ENCODE data around the gene ZNF430.
A peak's percentile ranks its signal among the peaks of the same experiment; 100 is the strongest.
"Not testable (repeated sequence)": the region's sequence is repeated elsewhere in the genome, so short reads cannot be mapped to it uniquely, and the experiment has no call there.

The ZNF430 gene

DNA sequence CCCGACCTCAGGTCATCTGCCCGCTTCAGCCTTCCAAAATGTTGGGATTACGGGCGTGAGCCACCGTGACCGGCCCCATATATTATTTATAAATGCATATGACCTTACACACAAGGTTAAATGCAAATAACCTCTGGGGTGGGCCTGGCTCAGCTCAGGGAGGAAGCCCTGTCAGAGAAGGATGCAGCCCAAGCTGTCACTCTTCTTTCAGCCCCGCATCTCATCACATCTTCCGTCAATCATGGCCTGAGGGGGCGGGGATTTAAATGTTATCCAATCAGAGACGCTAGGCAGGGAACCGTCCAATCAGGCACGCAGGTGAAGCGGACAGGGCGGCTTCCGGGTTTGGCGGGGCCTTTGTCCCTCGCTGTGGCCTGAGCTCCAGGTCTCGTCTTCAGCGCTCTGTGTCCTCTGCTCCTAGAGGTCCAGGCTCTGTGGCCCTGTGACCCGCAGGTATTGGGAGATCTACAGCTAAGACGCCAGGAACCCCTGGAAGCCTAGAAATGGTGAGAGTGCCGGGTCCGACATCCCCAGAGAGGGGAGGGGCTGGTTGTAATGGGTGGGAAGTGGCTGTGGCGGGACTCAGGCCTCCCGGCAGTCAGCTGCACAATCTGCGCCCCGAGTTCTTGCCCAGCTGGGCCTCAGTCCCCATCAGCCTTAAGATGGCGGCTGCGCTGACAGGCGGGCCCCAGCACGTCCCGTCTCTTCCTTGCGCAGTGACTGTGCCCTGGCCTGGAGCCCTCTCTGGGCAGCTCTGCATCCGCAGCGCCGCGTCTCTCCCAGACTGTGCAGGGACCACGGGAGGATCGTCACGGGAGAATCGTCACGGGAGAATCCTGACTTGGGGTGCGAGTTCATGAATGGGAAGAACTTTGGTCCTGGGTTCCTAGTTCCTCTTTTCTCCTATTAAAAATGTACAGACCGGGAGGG lies at the start of gene ZNF430:
Gene ZNF430, plus strand, starts transcription at position 360 of the 930 bp plus-strand sequence. Its CDS starts 144 bp downstream, at position 504.
- DNase-seq, result peak; percentile 95

DNA sequence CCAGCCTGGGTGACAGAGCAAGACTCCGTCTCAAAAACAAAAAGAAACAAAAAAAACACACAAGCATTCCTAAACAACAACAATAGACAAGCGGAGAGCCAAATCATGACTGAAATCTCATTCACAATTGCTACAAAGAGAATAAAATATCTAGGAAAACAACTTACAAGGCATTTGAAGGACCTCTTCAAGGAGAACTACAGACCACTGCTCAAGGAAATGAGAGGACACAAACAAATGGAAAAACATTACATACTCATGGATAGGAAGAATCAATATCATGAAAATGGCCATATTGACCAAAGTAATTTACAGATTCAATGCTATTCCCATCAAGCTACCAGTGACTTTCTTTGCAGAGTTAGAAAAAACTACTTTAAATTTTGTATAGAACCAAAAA lies 27.7 kb upstream of the ZNF430 start:
- not testable (repeated sequence) for DNase-seq

DNA sequence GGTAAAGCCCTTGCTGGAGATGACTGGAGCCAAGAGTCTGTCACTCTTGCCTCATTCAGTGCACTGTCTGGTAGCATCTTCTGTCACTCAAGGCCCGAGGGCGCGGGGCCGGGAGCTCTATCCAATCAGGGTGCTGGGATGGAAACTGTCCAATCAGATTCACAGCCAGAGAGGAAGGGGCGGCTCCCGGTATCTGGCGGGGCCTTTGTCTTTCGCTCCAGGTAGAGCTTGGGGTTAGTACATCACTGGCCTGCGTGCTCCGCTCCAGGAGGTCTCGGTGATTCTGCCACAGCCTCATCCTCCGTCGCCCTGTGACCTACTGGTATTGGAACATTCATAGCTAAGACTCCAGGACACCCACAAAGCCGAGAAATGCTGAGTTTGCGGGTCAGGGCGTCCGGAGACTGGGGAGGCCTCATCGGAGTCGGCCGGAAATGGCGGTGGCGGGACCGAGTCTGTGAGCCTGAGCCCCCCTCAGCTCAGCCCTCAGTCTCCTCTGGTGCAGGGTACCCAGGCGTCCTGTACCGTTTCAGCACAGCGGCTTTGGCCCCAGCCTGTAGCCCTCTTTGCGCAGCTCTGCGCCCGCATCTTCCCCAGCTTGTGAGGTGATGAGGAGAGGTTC lies 20.6 kb upstream of the ZNF430 start:
- DNase-seq, result peak; percentile 11

DNA sequence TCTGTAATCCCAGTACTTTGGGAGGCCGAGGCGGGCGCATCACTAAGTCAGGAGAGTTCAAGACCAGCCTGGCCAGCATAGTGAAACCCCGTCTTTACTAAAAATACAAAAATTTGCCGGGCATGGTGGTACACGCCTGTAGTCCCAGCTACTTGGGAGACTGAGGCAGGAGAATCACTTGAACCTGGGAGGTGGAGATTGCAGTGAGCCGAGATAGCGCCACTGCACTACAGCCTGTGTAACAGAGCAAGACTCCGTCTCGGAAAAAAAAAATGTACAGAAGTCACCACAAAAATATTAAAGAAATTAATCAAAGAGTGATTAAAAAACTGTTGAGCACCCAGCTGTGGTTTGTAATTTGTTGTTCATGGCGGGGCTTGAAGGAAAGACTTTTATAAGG lies 781 bp downstream of the ZNF430 start:
- DNase-seq, result not testable (repeated sequence)

DNA sequence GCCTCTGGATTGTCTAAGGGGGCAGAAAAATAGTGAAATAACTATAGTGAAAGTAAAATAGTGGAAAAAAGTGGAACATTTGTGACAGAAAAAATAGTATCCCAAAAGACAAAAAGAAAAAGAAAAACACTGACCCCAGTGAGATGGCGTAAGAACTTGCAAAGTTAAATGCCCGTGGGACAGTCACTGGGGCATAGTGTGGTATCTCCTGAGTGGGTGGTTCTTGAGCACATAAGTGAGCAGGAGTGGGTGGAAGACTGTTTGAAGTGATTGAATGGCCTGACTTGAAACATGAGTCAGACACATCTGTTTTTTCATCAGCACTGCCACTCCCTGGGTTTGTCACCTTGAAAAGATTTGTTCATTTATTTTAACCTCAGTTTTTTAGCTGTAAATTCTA lies 2.5 kb downstream of the ZNF430 start:
- DNase-seq, result no peak

DNA sequence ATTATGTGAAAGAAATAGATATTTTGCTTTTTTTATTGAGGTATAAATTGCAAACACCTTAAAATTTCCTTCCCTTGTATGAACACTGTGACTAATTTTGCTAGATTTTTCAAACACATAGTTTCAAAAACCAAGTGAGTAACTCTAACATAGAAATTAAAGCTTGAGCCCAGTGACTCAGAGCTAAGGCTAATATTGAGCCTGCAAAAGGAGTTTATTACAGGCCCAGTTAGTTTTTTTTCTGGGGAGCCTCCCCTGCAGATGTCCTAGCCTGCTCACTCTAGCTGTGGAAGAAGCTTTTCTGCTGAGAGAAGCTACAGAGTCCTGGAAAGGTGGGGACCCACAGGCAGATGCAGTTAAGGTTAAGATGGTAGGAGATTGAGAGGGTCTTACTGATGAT lies 3.4 kb downstream of the ZNF430 start:
- peak; percentile 5 for DNase-seq

DNA sequence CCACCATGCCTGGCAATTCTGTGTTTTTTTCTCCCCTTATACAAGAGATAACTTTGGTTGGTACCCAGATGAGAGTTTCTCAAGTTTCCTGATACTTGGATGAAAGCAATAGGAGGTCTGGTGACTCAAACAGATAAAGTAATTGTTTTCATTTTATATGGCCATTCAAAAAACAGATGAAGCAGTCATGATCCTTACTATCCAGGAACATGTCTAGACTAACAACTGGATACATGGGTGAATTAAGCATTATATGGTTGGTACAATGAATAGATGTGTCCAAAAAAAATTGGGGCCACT lies 8.5 kb downstream of the ZNF430 start:
- DNase-seq, result no peak

DNA sequence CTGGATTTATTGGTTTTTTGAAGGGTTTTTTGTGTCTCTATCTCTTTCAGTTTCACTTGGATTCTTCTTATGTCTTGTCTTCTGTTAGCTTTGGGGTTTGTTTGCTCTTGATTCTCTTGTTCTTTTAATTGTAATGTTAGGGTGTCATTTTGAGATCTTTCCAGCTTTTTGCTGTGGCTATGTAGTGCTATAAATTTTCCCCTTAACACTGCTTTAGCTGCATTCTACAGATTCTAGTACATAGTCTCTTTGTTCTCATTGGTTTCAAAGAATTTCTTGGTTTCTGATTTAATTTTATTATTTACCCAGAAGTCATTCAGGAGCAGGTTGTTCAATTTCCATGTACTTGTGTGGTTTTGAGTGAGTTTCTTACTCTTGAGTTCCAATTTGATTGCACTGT lies 24.6 kb downstream of the ZNF430 start:
- DNase-seq, result no peak

DNA sequence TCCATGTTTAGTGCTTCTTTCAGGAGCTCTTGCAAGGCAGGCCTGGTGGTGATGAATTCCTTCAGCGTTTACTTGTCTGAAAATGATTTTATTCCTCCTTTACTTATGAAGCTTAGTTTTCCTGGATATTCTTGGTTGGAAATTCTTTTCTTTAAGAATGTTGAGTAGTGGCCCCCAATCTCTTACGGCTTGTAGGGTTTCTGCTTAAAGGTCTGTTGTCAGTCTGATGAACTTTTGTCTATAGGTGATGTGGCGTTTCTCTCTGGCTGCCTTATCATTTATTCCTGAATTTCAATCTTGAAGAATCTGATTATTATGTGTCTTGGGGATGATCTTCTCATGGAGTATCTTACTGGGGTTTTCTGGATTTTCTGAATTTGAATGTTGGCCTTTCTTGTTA lies 26.0 kb downstream of the ZNF430 start:
- no peak for DNase-seq

DNA sequence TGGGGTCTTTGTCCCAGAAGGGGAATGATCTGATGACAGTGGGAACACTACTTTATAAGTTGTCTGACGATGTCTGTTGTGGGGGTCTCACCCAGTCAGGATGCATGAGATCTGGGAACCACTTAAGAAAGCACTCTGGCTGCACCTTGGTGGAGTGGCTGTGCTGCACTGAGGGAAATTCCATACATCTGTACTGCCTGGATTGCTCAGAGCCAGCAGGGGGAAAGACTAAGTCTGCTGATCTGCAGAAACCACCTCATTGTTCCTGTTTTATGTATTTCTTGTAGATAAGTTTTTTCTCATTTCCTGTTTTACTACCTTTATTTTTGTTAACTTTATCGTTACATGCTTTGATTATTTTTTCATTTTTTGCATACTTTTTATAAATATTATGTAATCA lies 27.3 kb downstream of the ZNF430 start:
- DNase-seq, result no peak

DNA sequence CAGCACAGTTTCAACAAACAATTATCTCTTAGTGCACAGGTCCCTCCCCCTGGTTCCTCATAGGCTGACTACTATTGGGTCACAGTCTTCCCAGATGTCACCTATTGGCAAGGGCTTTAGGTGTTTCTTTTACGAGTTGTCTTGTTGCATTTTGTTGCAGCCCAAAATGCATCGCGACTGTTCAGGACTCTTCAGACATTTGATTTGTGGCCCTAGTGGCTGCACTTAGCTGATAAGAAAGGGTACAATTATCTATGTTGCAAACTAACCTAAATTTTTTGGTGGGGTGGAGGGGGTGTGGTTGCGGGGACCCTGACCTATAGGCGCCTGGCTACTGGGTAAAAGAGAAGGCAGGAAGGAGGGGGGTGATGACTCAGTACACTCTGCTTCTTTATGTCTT lies 32.4 kb downstream of the ZNF430 start:
- DNase-seq, result no peak

DNA sequence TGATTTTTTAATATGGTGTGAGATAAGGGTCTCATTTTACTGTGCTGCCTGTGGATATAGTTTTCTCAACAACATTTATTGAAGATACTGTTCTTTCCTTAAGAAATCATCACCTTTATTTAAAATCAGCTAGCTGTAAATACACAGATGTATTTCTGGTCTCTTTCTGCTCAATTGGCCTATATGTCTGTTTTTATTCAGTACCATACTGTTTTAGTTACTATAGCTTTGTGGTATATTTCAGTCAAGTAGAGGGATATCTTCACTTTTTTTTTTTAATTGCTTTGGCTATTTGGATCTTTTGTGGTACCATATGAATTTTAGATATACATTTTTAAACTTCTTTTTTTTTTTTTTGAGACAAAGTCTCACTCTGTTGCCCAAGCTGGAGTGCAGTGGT lies 44.9 kb downstream of the ZNF430 start:
- DNase-seq, result no peak

DNA sequence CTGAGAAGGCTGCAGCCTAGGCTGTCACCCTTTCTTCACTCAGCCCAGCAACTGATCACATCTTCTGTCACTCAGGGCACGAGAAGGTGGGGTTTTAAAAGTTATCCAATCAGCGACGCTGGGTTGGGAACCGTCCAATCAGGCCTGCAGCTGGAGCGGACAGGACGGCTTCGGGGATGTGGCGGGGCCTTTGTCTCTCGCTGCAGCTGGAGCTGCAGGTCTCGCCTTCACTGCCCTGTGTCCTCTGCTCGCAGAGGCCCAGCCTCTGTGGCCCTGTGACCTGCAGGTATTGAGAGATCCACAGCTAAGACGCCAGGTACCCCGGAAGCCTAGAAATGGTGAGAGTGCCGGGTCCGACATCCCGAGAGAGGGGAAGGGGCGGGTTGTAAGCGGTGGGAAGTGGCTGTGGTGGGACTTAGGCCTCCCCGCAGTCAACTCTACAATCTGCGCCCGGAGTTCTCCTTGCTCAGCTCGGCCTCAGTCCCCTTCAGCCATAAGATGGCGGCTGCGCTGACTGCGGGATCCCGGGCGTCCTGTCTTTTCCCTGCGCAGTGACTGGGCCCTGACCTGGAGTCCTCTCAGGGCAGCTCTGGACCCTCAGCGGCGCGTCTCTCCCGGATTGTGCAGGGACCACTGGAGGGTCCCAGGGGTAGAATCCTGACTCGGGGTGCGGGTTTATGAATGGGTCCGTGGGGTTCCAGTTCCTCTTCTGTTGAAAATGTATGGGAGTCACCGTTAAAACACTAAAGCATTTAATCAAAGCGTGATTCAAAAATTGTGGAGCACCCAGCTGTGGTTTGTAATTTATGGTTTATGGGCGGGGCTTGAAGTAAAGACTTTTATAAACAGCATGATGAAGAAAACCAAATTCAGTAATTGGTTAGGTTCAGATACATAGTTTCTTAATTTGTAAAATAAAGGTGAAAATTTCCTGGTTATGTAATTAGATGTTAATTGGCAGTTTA lies 61.8 kb downstream of the ZNF430 start, which contains the start of gene ZNF714:
Gene ZNF714, plus strand, starts transcription at position 193 of the 965 bp plus-strand sequence. CDS start 16,066 bp downstream, outside the sequence.
- peak; percentile 88 for DNase-seq

DNA sequence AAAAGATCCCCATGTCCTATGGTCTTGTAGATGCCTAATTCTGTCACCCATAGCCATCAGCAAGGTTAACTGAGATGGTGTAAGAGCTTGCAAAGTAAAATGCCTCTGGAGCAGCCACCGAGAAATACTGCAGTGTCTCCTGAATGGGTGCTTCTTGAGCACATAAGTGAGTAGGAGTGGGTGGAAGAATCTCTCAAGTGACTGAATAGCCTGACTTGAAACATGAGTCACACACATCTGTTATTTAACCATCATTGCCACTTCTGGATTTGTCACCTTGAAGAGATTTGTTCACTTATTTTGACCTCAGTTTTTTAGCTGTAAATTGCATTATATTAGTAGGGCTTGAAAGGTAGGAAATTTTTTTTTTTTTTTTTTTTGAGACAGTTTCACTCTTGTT lies 63.9 kb downstream of the ZNF430 start:
- DNase-seq, result no peak

DNA sequence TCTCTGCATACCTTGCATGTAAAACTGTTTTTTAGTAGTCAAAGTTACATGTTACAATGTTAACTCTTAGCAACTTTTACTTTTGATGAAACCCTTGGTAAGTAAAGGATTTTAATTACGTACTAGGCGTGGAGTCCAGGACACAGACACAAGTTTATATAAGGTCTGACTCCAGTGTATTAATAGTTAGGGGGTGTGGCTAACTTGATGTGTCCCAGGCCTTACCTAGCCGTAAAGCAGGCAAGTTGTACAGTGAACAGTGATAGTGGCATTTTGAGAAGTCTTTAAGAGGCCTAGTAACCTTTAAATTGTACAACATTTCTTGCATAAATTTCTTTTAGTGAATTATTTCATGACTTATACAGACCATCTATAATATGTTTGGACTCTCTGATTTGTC lies 67.4 kb downstream of the ZNF430 start:
- no peak for DNase-seq

DNA sequence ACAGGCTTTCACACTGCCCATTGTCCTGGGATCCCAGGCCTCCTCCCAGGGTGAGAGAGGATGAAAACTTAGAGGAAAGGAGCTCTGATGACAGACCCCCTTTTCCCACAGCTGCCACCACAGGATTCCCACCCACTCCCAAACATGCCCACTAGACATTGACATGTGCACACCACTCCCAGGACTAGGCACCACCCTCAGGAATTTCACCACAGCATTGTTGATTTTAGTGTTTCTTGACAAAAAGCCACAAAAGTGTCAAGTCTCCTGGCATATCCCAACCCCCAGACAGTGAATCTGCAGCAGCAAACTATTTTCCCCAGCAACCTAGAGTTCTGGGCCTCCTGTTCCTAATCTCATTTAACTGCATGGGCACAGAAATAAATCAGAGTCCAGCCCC lies 71.7 kb downstream of the ZNF430 start:
- DNase-seq, result no peak

DNA sequence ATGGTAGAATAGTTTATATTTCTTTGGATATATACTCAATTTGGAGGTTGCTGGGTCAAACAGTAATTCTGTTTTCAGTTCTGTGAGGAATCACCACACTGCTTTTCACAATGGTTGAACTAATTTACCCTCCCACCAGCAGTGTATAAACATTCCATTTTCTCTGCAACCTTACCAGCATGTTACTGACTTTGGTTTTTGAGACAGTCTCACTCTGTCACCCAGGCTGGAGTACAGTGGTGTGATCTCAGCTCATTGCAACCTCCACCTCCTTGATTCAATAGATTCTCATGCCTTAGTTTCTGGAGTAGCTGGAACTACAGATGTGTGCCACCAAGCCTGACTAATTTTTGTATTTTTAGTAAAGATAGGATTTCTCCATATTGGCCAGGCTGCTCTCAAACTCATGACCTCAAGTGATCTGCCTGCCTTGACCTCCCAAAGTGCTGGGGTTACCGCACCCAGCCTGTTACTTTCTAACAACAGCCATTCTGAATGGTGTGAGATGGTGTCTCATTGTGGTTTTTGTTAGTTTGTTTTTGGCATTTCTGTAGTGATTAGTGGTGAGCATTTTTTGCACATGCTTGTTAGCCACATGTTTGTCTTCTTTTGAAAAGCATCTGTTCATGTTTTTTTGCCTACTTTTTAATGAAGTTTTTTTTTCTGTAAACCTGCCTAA lies 74.0 kb downstream of the ZNF430 start:
- no peak for DNase-seq

DNA sequence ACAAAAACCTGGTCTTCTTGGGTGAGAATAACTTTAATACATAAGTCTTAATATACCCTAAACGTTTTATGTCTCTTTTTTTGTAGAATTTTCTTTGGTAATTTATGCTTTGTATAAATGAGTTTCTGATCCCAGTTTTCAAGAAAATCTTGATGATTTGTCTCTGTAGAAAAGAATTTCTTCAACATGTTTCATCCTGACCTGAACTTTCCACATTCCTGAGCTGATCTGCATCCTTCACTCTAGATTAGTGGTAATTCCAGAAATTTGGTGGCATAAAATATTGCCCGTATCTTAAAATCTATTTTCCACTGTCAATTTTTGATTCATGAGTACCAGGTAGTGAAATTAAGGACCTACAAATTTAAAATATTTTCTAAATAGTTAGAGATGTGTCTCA lies 77.8 kb downstream of the ZNF430 start:
- no peak for DNase-seq

DNA sequence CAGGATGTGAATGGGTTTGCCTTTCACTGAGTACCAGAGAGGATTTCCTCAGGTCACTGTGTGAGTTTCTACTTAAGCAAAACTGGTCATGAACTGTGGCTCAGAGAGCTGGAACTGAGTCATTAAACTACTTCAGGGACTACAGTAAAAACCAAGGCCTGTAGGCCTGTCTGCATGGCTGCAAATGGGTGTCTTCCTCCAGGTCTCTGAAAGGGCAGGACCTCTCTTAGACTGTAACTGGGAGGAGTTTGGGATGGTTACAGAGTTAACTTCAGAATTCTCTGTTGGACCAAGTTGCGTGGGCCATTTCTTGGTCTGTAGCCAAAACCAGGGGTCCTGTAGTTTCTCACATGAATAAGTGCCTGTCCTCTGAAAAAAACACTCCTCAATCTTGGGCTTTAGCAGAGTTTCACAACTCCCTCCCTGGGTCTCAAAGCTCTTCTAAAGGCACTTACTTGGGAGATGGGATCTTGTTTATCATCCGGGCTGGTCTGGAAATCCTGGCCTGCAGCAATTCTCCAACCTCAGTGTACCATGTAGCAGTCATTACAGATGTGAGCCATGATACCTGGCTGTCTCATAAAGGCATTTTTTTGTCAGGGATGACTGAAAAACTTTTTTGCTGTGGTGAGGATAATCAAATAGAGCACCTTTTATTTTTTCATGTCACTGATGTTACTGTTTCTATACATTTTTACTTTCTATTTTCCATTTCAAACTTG lies 81.2 kb downstream of the ZNF430 start:
- DNase-seq, result no peak

DNA sequence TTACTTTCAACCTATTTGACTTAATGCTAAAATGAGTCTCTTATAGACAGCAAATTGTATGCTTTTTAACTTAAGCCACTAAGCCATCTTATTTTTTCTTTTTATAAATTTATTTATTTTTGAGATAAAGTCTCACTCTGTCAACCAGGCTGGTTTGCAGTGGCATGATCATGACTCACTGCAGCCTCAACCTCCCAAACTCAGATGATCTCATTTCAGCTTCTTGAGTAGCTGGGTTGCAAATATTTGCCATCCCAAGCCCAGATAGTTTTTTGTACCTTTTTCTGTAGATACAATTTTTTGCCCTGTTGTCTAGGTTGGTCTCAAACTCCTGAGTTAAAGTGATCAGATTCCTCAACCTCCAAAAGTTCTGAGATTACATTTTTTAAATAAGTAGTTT lies 88.7 kb downstream of the ZNF430 start:
- DNase-seq, result no peak

Measured in amniotic stem cell (primary cell).